IMR-90 (cell line): ENCODE data around the gene EVL. TPM values are rescaled to one million over a fixed set of nuclear protein-coding genes. Genes with fewer than 3 reads are reported as not detected.

ENCODE experiments used
- ATAC-seq: fragments of 200-7000 bp; cut with Tn5 transposase; 2 replicates; pipeline ENCODE4 v1.9.1; 2020; ENCODE audit warnings: low read depth, mild to moderate bottlenecking, moderate library complexity
- BruUV-seq: library from RNA; stranded (reverse); fragments of 400-500 nt; replicated peaks from 2 replicates; lab custom pipeline; 2021; lab: Mats Ljungman, UMichigan
- CTCF ChIA-PET: fragments of 300-600 bp; formaldehyde crosslinking; extraction: SDS; loops from one replicate; lab custom pipeline; 2021; ENCODE audit warnings: antibody characterized with exemption; lab: Yijun Ruan, JAX
- POLR2A ChIA-PET: fragments of 300-600 bp; sonication (Branson Sonifier 250); formaldehyde crosslinking; loops from one replicate; lab custom pipeline; 2022; ENCODE audit warnings: antibody characterized with exemption; ENCODE audit not compliant: unreplicated experiment; lab: Charles Lee
- DNase-seq: peaks from one replicate; pipeline ENCODE4 v3.0.0; 2013
- H2AFZ ChIP-seq: replicated peaks from 2 replicates; pipeline ENCODE3; 2013; ENCODE audit warnings: low read length, mild to moderate bottlenecking; ENCODE audit not compliant: poor library complexity
- H2AK5ac ChIP-seq: 2 replicates; pipeline ENCODE4 v1.6.1; 2013; ENCODE audit warnings: low read depth, low read length, inconsistent platforms
- H2AK9ac ChIP-seq: replicated peaks from 2 replicates; pipeline ENCODE3; 2013; ENCODE audit warnings: mild to moderate bottlenecking, low read depth, low read length, moderate library complexity; ENCODE audit not compliant: poor library complexity
- H2BK120ac ChIP-seq: 2 replicates; pipeline ENCODE4 v1.6.1; 2013; ENCODE audit warnings: low read depth, low read length, inconsistent platforms
- H2BK15ac ChIP-seq: 3 replicates; pipeline ENCODE4 v1.6.1; 2013; ENCODE audit warnings: low read depth, low read length, inconsistent platforms
- H2BK20ac ChIP-seq: 2 replicates; pipeline ENCODE4 v1.6.1; 2013; ENCODE audit warnings: low read depth, mild to moderate bottlenecking, inconsistent platforms, low read length, moderate library complexity
- H2BK5ac ChIP-seq: 2 replicates; pipeline ENCODE4 v1.6.1; 2013; ENCODE audit warnings: mild to moderate bottlenecking, low read depth, low read length, inconsistent platforms; ENCODE audit not compliant: poor library complexity, severe bottlenecking
- H3K14ac ChIP-seq: replicated peaks from 2 replicates; pipeline ENCODE4 v1.6.1; 2013; ENCODE audit warnings: low read depth, low read length, inconsistent platforms
- H3K18ac ChIP-seq: 2 replicates; pipeline ENCODE4 v1.6.1; 2013; ENCODE audit warnings: low read depth, low read length, control low read depth
- H3K23ac ChIP-seq: 2 replicates; pipeline ENCODE4 v1.6.1; 2013; ENCODE audit warnings: low read depth, low read length, inconsistent platforms
- H3K27ac ChIP-seq: 2 replicates; pipeline ENCODE4 v1.5.1; 2013; ENCODE audit warnings: mild to moderate bottlenecking, control low read depth, low read length; ENCODE audit not compliant: insufficient read depth
- H3K27me3 ChIP-seq: 2 replicates; pipeline ENCODE4 v1.6.1; 2013; ENCODE audit warnings: low read length; ENCODE audit not compliant: control insufficient read depth, insufficient read depth
- H3K36me3 ChIP-seq: 2 replicates; pipeline ENCODE4 v1.6.1; 2013; ENCODE audit warnings: low read length, mixed read lengths; ENCODE audit not compliant: control insufficient read depth, insufficient read depth
- H3K4ac ChIP-seq: 2 replicates; pipeline ENCODE4 v1.6.1; 2013; ENCODE audit warnings: low read depth, low read length, inconsistent platforms
- H3K4me1 ChIP-seq: 2 replicates; pipeline ENCODE4 v1.6.1; 2013; ENCODE audit warnings: low read length, mixed read lengths; ENCODE audit not compliant: control insufficient read depth, insufficient read depth
- H3K4me2 ChIP-seq: 2 replicates; pipeline ENCODE4 v1.6.1; 2013; ENCODE audit warnings: low read depth, mild to moderate bottlenecking, control low read depth, low read length, moderate library complexity
- H3K4me3 ChIP-seq: 2 replicates; pipeline ENCODE4 v1.5.1; 2013; ENCODE audit warnings: low read depth, mild to moderate bottlenecking, control low read depth, low read length, moderate library complexity; ENCODE audit not compliant: insufficient read depth
- H3K56ac ChIP-seq: 2 replicates; pipeline ENCODE4 v1.6.1; 2013; ENCODE audit warnings: low read length, inconsistent platforms; ENCODE audit not compliant: insufficient read depth; ENCODE audit errors: extremely low read depth
- H3K79me1 ChIP-seq, 2 experiments: 2 replicates each; pipeline ENCODE4 v1.6.1; 2013; ENCODE audit warnings: low read length in 2 of 2, inconsistent platforms in 1 of 2, low read depth in 1 of 2
- H3K9ac ChIP-seq: 2 replicates; pipeline ENCODE4 v1.6.1; 2013; ENCODE audit warnings: low read depth, low read length, control low read depth
- H3K9me1 ChIP-seq: 2 replicates; pipeline ENCODE4 v1.6.1; 2013; ENCODE audit warnings: low read length, inconsistent platforms; ENCODE audit not compliant: insufficient read depth
- H3K9me3 ChIP-seq: 2 replicates; pipeline ENCODE4 v1.6.1; 2013; ENCODE audit warnings: low read length; ENCODE audit not compliant: control insufficient read depth, insufficient read depth
- H4K20me1 ChIP-seq: 2 replicates; pipeline ENCODE4 v1.6.1; 2013; ENCODE audit warnings: low read length, inconsistent platforms; ENCODE audit not compliant: insufficient read depth
- H4K5ac ChIP-seq: 2 replicates; pipeline ENCODE4 v1.6.1; 2013; ENCODE audit warnings: mild to moderate bottlenecking, low read depth, low read length, control low read depth
- H4K8ac ChIP-seq, 2 experiments: 2 replicates each; pipeline ENCODE4 v1.6.1; 2013; ENCODE audit warnings: low read depth in 2 of 2, low read length in 2 of 2, control low read depth in 1 of 2, inconsistent platforms in 1 of 2
- H4K91ac ChIP-seq: 2 replicates; pipeline ENCODE4 v1.6.1; 2013; ENCODE audit warnings: low read depth, low read length, inconsistent platforms; ENCODE audit not compliant: insufficient read depth
- BHLHE40 ChIP-seq: fragments of 150-350 bp; IDR thresholded peaks from 2 replicates; pipeline ENCODE4 v1.6.1; 2016; ENCODE audit warnings: mild to moderate bottlenecking, low read depth, low read length
- CEBPB ChIP-seq: IDR thresholded peaks from 2 replicates; pipeline ENCODE4 v1.6.1; 2012; ENCODE audit warnings: low read depth, low read length, improper control_type of control experiment
- CHD1 ChIP-seq: IDR thresholded peaks from 2 replicates; pipeline ENCODE4 v1.6.1; 2012; ENCODE audit warnings: low read depth, low read length, improper control_type of control experiment
- FOS ChIP-seq: fragments of 150-350 bp; IDR thresholded peaks from 2 replicates; pipeline ENCODE4 v1.6.1; 2016; ENCODE audit warnings: low read depth, low read length
- MAFK ChIP-seq: IDR thresholded peaks from 2 replicates; pipeline ENCODE4 v1.6.1; 2012; ENCODE audit warnings: low read depth, low read length, improper control_type of control experiment
- NFE2L2 ChIP-seq: fragments of 150-350 bp; IDR thresholded peaks from 2 replicates; pipeline ENCODE4 v1.6.1; 2016; ENCODE audit warnings: low read depth, mild to moderate bottlenecking, low read length
- RAD21 ChIP-seq: IDR thresholded peaks from 2 replicates; pipeline ENCODE4 v1.6.1; 2012; ENCODE audit warnings: low read length, improper control_type of control experiment
- RCOR1 ChIP-seq: IDR thresholded peaks from 2 replicates; pipeline ENCODE4 v1.6.1; 2012; ENCODE audit warnings: mild to moderate bottlenecking, low read length, improper control_type of control experiment; ENCODE audit not compliant: insufficient replicate concordance
- RFX5 ChIP-seq: IDR thresholded peaks from 2 replicates; pipeline ENCODE4 v1.8.0; 2012; ENCODE audit warnings: low read depth, mild to moderate bottlenecking, low read length, moderate library complexity
- SMC3 ChIP-seq: fragments of 150-350 bp; IDR thresholded peaks from 2 replicates; pipeline ENCODE4 v1.6.1; 2016; ENCODE audit warnings: low read depth, mild to moderate bottlenecking, antibody characterized with exemption, low read length, moderate library complexity
- WGBS, 2 experiments: methylation state at CpG; one replicate each; pipeline versions ENCODE4 v1.1.5 to v1.1.7; 2013; ENCODE audit warnings: missing lambda C conversion rate in 2 of 2; ENCODE audit not compliant: insufficient read length in 1 of 2; ENCODE audit errors: extremely low coverage in 2 of 2; 5-methylcytosine and 5-hydroxymethylcytosine counted together
- dilution Hi-C: fragments of 300-500 bp; cut with HindIII; formaldehyde crosslinking; loops from one replicate; pipeline ENCODE4 v1.14.3; 2018; ENCODE audit warnings: low sequenced_read_pairs; ENCODE audit not compliant: unreplicated experiment
- in situ Hi-C: fragments of 300-500 bp; cut with MboI; formaldehyde crosslinking; loops from 3 replicates; pipeline ENCODE4 v1.14.3; 2019; ENCODE audit warnings: low sequenced_read_pairs, inconsistent platforms, mixed read lengths
- intact Hi-C: fragments of 100-400 bp; cut with micrococcal nuclease; formaldehyde crosslinking; loops from 2 replicates; pipeline ENCODE4 v1.10.0; 2022
- polyA plus RNA-seq, 3 experiments: library from polyadenylated mRNA; depleted of rRNA; stranded (reverse); fragments of >200 nt; gene quantifications; 2 replicates each; pipeline ENCODE4 v1.2.3, GENCODE V29; 2012; ENCODE audit warnings: low replicate concordance in 1 of 3
- total RNA-seq: library from RNA; depleted of rRNA; stranded (reverse); fragments of >200 nt; gene quantifications from 2 replicates; pipeline ENCODE4 v1.2.3, GENCODE V29; 2012
- TF ChIP-seq, protein P1 (sequence below): fragments of 150-350 bp; IDR thresholded peaks from 2 replicates; pipeline ENCODE4 v1.6.1; 2017; ENCODE audit warnings: mild to moderate bottlenecking, antibody characterized with exemption, low read length, low read depth
- TF ChIP-seq, protein P2 (sequence below): conservative IDR thresholded peaks from 2 replicates; pipeline ENCODE4 v1.5.1; 2012; ENCODE audit warnings: mild to moderate bottlenecking, low read depth, low read length, improper control_type of control experiment

Gene EVL
- total and polyA plus RNA-seq, 2 of the 4 experiments (the other 2 are of a cell fraction): 7.2 to 36.5 TPM

DNA sequence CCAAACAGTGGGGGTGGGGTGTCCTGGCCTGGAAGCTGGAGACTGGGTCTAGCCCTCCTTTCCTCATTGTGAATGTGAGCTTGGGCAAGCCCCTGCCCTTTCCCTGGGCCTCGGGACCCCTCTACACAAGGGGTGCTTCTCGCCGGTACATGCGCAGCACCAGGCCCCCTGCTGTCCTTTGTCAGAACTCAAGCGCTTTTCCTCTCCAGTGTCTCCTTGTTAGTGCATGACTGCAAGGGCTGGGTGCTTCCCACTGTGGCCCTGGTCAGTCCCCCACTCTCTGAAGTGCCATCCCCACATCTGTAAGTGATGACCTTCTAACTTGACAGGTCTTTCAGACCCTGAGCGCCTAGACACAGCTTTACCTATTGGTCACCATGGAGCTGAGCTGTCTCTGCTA is 50.0 kb downstream of the EVL start:
- Histone ChIP-seq H3K4me2 (no peak overlapping the region), H2AK9ac (no peak overlapping the region), H3K27ac (no peak overlapping the region), H3K4ac (no peak overlapping the region), H4K8ac (no peak overlapping the region), H2BK15ac (no peak overlapping the region), H3K9me1 (peaks cover 9% of the 10 kb centered on the region; the same call in 1 of the 2 replicates), H4K20me1 (no peaks in the 10 kb centered on the region), H2AK5ac (no peak overlapping the region), H3K9ac (no peak overlapping the region), H3K18ac (no peak overlapping the region), H2BK5ac (no peak overlapping the region), H3K9me3 (no peaks in the 10 kb centered on the region), H3K36me3 (no peaks in the 10 kb centered on the region), H3K23ac (no peak overlapping the region), H2AFZ (no peak overlapping the region), H2BK120ac (no peak overlapping the region), H3K4me3 (no peak overlapping the region), H3K4me1 (peaks cover 9% of the 10 kb centered on the region; the same call in 1 of the 2 replicates), H2BK20ac (no peak overlapping the region), H3K14ac (no peak overlapping the region; the same call in 1 of the 2 replicates), H3K79me1 (no peaks in the 10 kb centered on the region), H3K27me3 (no peaks in the 10 kb centered on the region), H4K91ac (no peak overlapping the region), H3K56ac (no peak overlapping the region), H4K5ac (no peak overlapping the region)
- TF ChIP-seq FOS: no peak
- TF ChIP-seq BHLHE40: no peak
- TF ChIP-seq, protein P1, sequence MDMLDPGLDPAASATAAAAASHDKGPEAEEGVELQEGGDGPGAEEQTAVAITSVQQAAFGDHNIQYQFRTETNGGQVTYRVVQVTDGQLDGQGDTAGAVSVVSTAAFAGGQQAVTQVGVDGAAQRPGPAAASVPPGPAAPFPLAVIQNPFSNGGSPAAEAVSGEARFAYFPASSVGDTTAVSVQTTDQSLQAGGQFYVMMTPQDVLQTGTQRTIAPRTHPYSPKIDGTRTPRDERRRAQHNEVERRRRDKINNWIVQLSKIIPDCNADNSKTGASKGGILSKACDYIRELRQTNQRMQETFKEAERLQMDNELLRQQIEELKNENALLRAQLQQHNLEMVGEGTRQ: no peak
- no peak for TF ChIP-seq NFE2L2
- no peak for TF ChIP-seq CHD1
- TF ChIP-seq MAFK: no peak
- TF ChIP-seq SMC3: no peak
- no peak for TF ChIP-seq RAD21
- no peak for TF ChIP-seq RCOR1
- TF ChIP-seq, protein P2, sequence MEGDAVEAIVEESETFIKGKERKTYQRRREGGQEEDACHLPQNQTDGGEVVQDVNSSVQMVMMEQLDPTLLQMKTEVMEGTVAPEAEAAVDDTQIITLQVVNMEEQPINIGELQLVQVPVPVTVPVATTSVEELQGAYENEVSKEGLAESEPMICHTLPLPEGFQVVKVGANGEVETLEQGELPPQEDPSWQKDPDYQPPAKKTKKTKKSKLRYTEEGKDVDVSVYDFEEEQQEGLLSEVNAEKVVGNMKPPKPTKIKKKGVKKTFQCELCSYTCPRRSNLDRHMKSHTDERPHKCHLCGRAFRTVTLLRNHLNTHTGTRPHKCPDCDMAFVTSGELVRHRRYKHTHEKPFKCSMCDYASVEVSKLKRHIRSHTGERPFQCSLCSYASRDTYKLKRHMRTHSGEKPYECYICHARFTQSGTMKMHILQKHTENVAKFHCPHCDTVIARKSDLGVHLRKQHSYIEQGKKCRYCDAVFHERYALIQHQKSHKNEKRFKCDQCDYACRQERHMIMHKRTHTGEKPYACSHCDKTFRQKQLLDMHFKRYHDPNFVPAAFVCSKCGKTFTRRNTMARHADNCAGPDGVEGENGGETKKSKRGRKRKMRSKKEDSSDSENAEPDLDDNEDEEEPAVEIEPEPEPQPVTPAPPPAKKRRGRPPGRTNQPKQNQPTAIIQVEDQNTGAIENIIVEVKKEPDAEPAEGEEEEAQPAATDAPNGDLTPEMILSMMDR: no peak
- no peak for TF ChIP-seq CEBPB
- TF ChIP-seq RFX5: no peak
- DNase-seq (no peak), ATAC-seq (no peak)
- CTCF ChIA-PET: no interaction called here
- WGBS, 2 experiments: 100% methylated on average over 3 of the region's 6 CpGs; no CpG with 5 or more reads in 1 of the 2 experiments
- dilution Hi-C loops (no loop called here), intact Hi-C loops (no loop called here), in situ Hi-C loops (no loop called here)
- POLR2A ChIA-PET: no interaction called here
- BruUV-seq: no TSS peak
